Tibial artery (tissue), 4 donors: Measurements from ENCODE around the gene PNPLA7.
A peak's percentile ranks its signal among the peaks of the same experiment; 100 is the strongest.

Experiments used
- DNase-seq, 2 donors: peaks; one replicate each; pipeline ENCODE4 v3.0.0-alpha.2; 2019
- H3K27ac ChIP-seq, 2 donors: fragments of 200-600 bp; sonication (generic) in 1 of 2; 1 replicate in 1 of 2; 2 replicates in 1 of 2; pipeline ENCODE4 v1.5.1; 2018 to 2019; ENCODE audit warnings: mild to moderate bottlenecking in 1 of 2
- H3K27me3 ChIP-seq, 2 donors: fragments of 200-600 bp; sonication (generic) in 1 of 2; one replicate each; pipeline versions ENCODE4 v1.5.1 to v1.6.0; 2016 to 2019
- H3K36me3 ChIP-seq, 3 donors: fragments of 200-600 bp; sonication (generic) in 2 of 3; one replicate each; pipeline ENCODE4 v1.5.1; 2016 to 2019; ENCODE audit warnings: mild to moderate bottlenecking in 2 of 3
- H3K4me1 ChIP-seq, 4 donors: fragments of 200-600 bp; sonication (generic) in 2 of 4; 1 replicate in 3 of 4; 2 replicates in 1 of 4; pipeline ENCODE4 v1.5.1; 2016 to 2019
- H3K4me3 ChIP-seq, 2 donors: fragments of 200-600 bp; sonication (generic) in 1 of 2; 1 replicate in 1 of 2; 2 replicates in 1 of 2; pipeline ENCODE4 v1.5.1; 2018 to 2019; ENCODE audit warnings: mild to moderate bottlenecking in 2 of 2
- H3K9me3 ChIP-seq, 3 donors: fragments of 200-600 bp; sonication (generic) in 1 of 3; one replicate each; pipeline ENCODE4 v1.5.1; 2016 to 2019
- CTCF ChIP-seq, 2 experiments: fragments of 200-600 bp in 1 of 2; fragments of 450-650 bp in 1 of 2; IDR thresholded peaks; one replicate each; pipeline ENCODE4 v1.5.1; 2017 to 2019; ENCODE audit warnings: antibody characterized with exemption in 2 of 2, mild to moderate bottlenecking in 1 of 2, moderate library complexity in 1 of 2
- intact Hi-C: fragments of 100-400 bp; cut with DNase I; formaldehyde crosslinking; loops from one replicate; pipeline ENCODE4 v1.15.0; 2023; ENCODE audit warnings: low total_unique reads

Gene PNPLA7

DNA sequence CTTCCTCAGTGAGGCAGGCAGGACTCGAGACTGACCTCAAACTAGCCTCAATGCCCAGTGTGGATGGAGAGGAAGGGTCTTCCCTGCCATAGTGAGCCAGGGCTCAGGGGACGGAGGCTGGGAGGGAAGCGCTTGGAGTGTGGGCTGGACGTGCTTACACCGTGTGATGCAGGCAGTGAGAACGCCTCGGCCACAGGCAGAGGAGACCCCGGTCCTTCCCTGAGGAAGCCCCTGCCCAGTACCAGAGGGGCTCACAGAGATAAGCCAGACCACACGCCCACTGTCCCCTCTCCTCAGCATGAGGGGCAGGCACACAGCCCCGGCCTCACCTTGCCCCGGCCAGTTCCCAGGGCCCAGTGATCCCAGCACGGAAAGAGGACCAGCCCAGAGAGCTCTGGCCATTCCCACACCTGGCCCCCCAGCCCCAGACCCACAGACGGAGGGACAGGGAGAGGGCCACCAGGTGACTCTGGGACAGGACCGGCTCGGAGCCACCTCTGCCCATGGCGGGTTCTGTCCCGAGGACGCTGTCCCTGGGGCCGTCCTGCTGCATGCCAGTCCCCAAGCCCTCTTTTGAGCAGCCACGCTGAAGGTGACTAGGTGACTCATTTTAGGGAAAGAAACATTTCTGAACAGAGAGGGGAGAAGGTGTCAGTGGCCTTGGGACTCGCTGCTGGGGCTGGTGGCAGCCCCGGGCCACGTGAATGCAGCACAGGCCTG, 85.0 kb downstream of the PNPLA7 start:
- Histone ChIP-seq H3K36me3 (peaks cover 0 to 41% (median 0%) of the 10 kb centered on the region in 3 donors), H3K4me1 (peaks cover 0 to 2% (median under 1%) of the 10 kb centered on the region in 4 donors), H3K9me3 (no peaks in the 10 kb centered on the region), H3K4me3 (no peak overlapping the region), H3K27ac (no peak overlapping the region), H3K27me3 (no peaks in the 10 kb centered on the region)
- TF ChIP-seq CTCF (IDR thresholded peaks at IDR 0.05) = no peak
- peak in 1 of 2 donors; percentile 62 for DNase-seq
- intact Hi-C loops = loop anchor here (10.0 kb wide), 1 partner anchor 70 kb away; no protein-coding TSS in a partner anchor

- Histone ChIP-seq H3K4me1 (peaks cover 4 to 9% (median 6%) of the 10 kb centered on the region in 4 donors), H3K36me3 (peaks cover 0 to 41% (median 0%) of the 10 kb centered on the region in 3 donors), H3K9me3 (no peaks in the 10 kb centered on the region), H3K27ac (no peak overlapping the region), H3K4me3 (no peak overlapping the region), H3K27me3 (no peaks in the 10 kb centered on the region)
- TF ChIP-seq CTCF (IDR thresholded peaks at IDR 0.05) = no peak
- intact Hi-C loops = loop anchor here (10.0 kb wide), 1 partner anchor 70 kb away; no protein-coding TSS in a partner anchor
- peak in 1 of 2 donors; percentile 63 for DNase-seq
Measured at GRCh38 chr9:137464291-137464999, 85.8 kb downstream of the PNPLA7 start.

DNA sequence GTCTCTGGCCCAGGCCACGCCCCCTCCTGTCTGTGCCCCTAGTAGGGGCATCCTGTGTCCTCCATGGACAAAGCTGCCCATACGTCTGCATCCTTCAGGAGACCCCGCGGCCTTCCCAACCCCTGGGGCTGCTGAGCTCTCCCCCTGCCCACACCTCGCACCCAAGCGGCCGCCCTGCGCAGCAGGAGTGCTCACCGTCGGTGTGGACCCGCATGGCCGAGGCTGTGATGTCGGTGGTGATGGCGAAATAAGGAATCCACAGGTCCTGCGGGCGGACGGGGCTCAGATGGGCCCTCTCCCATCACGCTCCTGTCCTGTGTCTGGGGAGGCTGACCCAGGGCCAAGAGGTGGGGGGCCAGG, 86.3 kb downstream of the PNPLA7 start:
- H3K36me3 ChIP-seq = peaks cover 0 to 41% (median 0%) of the 10 kb centered on the region in 3 donors
- H3K27me3 ChIP-seq = no peaks in the 10 kb centered on the region
- H3K4me3 ChIP-seq = no peak overlapping the region
- H3K27ac ChIP-seq = no peak overlapping the region
- peak in 1 of 2 donors; percentile 66 for DNase-seq
- intact Hi-C loops = loop anchor here (10.0 kb wide), 1 partner anchor 71 kb away; no protein-coding TSS in a partner anchor
- H3K9me3 ChIP-seq = no peaks in the 10 kb centered on the region
- no peak for TF ChIP-seq CTCF (IDR thresholded peaks at IDR 0.05)
- peaks cover 6 to 11% (median 8%) of the 10 kb centered on the region in 4 donors for H3K4me1 ChIP-seq

DNA sequence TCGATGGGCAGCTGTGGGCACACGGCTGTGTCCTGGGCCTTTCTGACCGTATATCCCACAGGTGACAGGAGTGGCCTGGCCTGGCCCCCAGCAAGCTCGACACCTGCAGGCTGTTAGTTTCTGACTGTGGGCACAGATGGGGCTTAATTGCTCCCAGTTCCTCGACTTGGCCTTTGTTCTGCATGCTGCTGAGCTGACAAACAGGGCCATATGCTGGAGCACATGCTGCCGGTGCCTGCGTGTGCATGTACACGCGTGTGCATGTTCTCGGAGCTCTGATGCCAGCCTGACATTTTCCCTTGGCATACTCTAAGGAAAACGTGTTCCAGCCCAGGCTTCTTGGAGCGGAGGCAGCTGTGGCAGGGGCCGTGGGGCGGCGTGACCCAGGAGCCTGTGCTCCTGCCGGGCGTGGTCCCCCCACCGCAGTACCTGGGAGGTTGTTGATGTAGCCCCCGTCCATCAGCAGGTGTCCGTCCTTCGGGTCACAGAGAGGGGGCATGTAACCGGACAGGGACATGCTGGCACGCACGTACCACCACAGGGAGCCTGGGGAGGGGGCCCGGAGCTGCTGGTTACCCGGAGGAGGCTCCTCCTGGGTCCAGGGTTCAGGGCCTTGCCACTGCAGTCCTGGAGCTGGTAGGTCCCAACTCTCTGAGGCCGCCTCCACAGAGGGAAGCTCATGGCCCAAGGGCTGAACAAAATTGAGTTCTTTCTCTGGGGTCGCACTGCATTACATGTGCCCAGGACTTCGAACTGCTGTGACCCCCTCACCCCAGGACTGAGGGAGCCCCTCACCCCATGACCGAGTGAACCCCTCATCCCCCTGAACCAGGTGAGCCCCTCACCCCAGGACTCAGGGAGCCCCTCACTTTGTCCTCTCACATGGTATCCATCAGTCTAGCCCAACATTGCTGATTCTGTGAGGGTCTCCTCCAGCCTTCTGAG, 86.9 kb downstream of the PNPLA7 start:
- peaks cover 6 to 17% (median 13%) of the 10 kb centered on the region in 4 donors for H3K4me1 ChIP-seq

More for the DNA sequence above, 86.9 kb downstream of the PNPLA7 start:
- no peak for TF ChIP-seq CTCF (IDR thresholded peaks at IDR 0.05)
- no peak overlapping the region for H3K27ac ChIP-seq
- no peak overlapping the region for H3K4me3 ChIP-seq
- H3K36me3 ChIP-seq = peaks cover 0 to 41% (median 0%) of the 10 kb centered on the region in 3 donors
- H3K9me3 ChIP-seq = no peaks in the 10 kb centered on the region
- intact Hi-C loops = loop anchor here (10.0 kb wide), 1 partner anchor 72 kb away; no protein-coding TSS in a partner anchor
- H3K27me3 ChIP-seq = no peaks in the 10 kb centered on the region
- peak in 1 of 2 donors; percentile 65 for DNase-seq
